Lower lobe of right lung (tissue), 2 donors: Measurements from ENCODE around the gene UBE2A. TPM values are rescaled to one million over a fixed set of nuclear protein-coding genes. Genes with fewer than 3 reads are reported as not detected.

Experiments used
- ATAC-seq, 2 donors: fragments of 200-7000 bp; cut with Tn5 transposase; one replicate each; pipeline ENCODE4 v1.9.1; 2020 to 2022; ENCODE audit warnings: mild to moderate bottlenecking in 2 of 2, moderate library complexity in 2 of 2
- DNase-seq: peaks from one replicate; pipeline ENCODE4 v3.0.0-alpha.2; 2020
- H3K27ac ChIP-seq: fragments of 200-600 bp; one replicate; pipeline ENCODE4 v1.8.0; 2022
- H3K27me3 ChIP-seq: fragments of 200-600 bp; one replicate; pipeline ENCODE4 v1.8.0; 2022; ENCODE audit warnings: low read depth
- H3K36me3 ChIP-seq: fragments of 200-600 bp; one replicate; pipeline ENCODE4 v1.8.0; 2022; ENCODE audit warnings: mild to moderate bottlenecking
- H3K4me1 ChIP-seq: fragments of 200-600 bp; one replicate; pipeline ENCODE4 v1.8.0; 2022
- H3K4me3 ChIP-seq: fragments of 200-600 bp; one replicate; pipeline ENCODE4 v1.8.0; 2022; ENCODE audit warnings: mild to moderate bottlenecking
- H3K9me3 ChIP-seq: fragments of 200-600 bp; one replicate; pipeline ENCODE4 v1.8.0; 2022
- intact Hi-C: fragments of 100-400 bp; cut with DNase I; formaldehyde crosslinking; loops from one replicate; pipeline ENCODE4 v1.11.0; 2022
- long read RNA-seq: library from polyadenylated mRNA; unstranded; transcript quantifications from one replicate; pipeline ENCODE4 v2.0.0, GENCODE V29; 2021
- total RNA-seq: library from RNA; stranded (reverse); fragmentation: NEBNext Ultra II Directional; extraction: Animal tissue kit (Norgen Biotek cat#: 25700); gene quantifications from one replicate; pipeline ENCODE4 v1.2.1, GENCODE V29; 2021
- TF ChIP-seq, protein P1 (sequence below): fragments of 200-600 bp; IDR thresholded peaks from one replicate; pipeline ENCODE4 v1.8.0; 2022; ENCODE audit warnings: antibody characterized with exemption, mild to moderate bottlenecking
- donor health status: DM: no; HTN: yes; CAD: no; lungs with severe emphysema.

UBE2A gene
- total RNA-seq: 50.6 TPM
- long read RNA-seq, transcript UBE2A-202 (6 exons, 1,874 nt): major isoform, 50 of 75 reads
- long read RNA-seq, partial matches to known transcripts: 0 of 75 reads
- long read RNA-seq, other reads (novel, unspliced or antisense): 15 of 75 reads

DNA sequence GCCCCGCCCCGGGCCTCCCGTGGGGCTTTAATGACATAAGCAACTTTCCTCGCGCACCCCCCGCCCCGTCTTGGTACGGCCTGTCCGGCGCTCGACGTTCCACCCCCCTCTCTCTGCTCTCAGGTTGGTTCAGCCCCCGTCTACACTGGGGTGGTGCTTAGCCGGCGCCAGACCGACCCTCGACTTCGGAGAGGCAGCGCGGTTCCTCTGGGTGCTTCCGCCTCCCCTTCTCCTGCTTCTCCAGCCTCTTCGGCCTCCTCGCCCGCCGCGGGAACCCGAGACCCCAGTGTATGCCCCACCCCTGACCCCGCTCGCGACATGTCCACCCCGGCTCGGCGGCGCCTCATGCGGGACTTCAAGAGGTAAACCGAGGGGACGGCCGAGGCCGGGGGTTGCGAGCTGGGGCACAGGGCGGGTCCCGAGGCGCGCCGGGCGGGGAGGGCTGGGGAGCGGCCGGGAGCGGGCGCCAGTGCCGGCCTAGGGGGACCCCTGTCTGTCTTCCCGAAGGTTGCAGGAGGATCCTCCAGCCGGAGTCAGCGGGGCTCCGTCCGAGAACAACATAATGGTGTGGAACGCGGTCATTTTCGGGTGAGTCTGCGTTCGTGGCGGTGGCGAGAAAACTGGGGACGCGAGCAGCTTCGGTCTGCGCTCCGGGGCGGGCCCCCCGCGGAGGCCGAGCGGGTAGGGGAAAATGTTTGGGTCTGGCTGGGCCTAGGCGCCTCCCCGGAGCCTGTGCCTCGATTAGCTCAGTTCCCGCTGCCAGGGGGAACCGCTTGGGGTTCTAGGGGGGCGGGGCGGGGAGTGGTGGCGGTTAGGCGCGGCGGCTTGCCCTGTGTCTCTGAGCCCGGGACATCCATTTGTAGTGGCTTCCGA, at the start of gene UBE2A:
TSS of gene UBE2A (plus strand) at position 170 of the 873 bp plus-strand sequence. CDS start at position 319, 149 bp downstream.
- DNase-seq (peak; percentile 94), ATAC-seq (peak; percentile 97 to 99)
- Histone ChIP-seq H3K27me3 (no peaks in the 10 kb centered on the region), H3K4me1 (peaks cover 15% of the 10 kb centered on the region), H3K27ac (peak within 1 kb of the TSS; percentile 90), H3K36me3 (no peaks in the 10 kb centered on the region), H3K4me3 (peak within 1 kb of the TSS; percentile 72), H3K9me3 (no peaks in the 10 kb centered on the region)
- TF ChIP-seq, protein P1, sequence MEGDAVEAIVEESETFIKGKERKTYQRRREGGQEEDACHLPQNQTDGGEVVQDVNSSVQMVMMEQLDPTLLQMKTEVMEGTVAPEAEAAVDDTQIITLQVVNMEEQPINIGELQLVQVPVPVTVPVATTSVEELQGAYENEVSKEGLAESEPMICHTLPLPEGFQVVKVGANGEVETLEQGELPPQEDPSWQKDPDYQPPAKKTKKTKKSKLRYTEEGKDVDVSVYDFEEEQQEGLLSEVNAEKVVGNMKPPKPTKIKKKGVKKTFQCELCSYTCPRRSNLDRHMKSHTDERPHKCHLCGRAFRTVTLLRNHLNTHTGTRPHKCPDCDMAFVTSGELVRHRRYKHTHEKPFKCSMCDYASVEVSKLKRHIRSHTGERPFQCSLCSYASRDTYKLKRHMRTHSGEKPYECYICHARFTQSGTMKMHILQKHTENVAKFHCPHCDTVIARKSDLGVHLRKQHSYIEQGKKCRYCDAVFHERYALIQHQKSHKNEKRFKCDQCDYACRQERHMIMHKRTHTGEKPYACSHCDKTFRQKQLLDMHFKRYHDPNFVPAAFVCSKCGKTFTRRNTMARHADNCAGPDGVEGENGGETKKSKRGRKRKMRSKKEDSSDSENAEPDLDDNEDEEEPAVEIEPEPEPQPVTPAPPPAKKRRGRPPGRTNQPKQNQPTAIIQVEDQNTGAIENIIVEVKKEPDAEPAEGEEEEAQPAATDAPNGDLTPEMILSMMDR: peak; percentile 41
- intact Hi-C loops: no loop called here

GRCh38 chrX:119529345-119530276, 44.8 kb upstream of the UBE2A start:
- Histone ChIP-seq H3K27ac (no peak overlapping the region), H3K27me3 (no peaks in the 10 kb centered on the region), H3K9me3 (no peaks in the 10 kb centered on the region), H3K4me1 (no peaks in the 10 kb centered on the region), H3K4me3 (no peak overlapping the region), H3K36me3 (no peaks in the 10 kb centered on the region)
- intact Hi-C loops: no loop called here
- ATAC-seq: no peak
- TF ChIP-seq, protein P1: no peak
- no peak for DNase-seq

GRCh38 chrX:119537487-119537886, 36.9 kb upstream of the UBE2A start:
- no peak for ATAC-seq
- Histone ChIP-seq H3K4me1 (no peaks in the 10 kb centered on the region), H3K36me3 (peaks cover 22% of the 10 kb centered on the region), H3K9me3 (no peaks in the 10 kb centered on the region), H3K27me3 (no peaks in the 10 kb centered on the region), H3K27ac (no peak overlapping the region), H3K4me3 (no peak overlapping the region)
- DNase-seq: no peak
- TF ChIP-seq, protein P1: no peak
- intact Hi-C loops: no loop called here

- no peak for ATAC-seq
Observed at GRCh38 chrX:119539872-119540271, 34.5 kb upstream of the UBE2A start.

DNA sequence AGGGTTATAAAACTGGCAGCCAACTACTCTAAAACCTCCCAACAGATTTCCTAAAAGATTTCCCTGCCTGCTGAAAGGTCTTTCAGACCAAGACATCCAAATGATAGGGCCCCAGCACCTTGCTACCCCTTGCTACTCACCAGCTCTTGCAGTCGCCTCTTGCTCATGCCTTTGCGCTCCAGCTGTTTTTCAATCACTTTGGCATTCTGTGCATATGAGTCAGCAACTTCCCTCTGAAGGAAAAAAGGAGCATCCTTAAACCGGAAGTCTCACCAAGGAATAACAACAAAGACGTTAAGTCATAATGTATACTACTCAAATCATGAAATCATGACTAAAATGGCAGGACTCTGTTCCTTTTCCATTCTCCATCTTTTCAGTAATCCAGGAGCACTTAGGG, 33.2 kb upstream of the UBE2A start:
- ATAC-seq (no peak), DNase-seq (no peak)
- H3K4me3 ChIP-seq: no peak overlapping the region
- intact Hi-C loops: no loop called here
- TF ChIP-seq, protein P1: no peak
- H3K4me1 ChIP-seq: no peaks in the 10 kb centered on the region
- no peaks in the 10 kb centered on the region for H3K9me3 ChIP-seq
- peaks cover 22% of the 10 kb centered on the region for H3K36me3 ChIP-seq
- no peaks in the 10 kb centered on the region for H3K27me3 ChIP-seq
- H3K27ac ChIP-seq: no peak overlapping the region

More at GRCh38 chrX:119539872-119540271, 34.5 kb upstream of the UBE2A start:
- Histone ChIP-seq H3K4me1 (no peaks in the 10 kb centered on the region), H3K4me3 (no peak overlapping the region), H3K27ac (no peak overlapping the region), H3K27me3 (no peaks in the 10 kb centered on the region), H3K9me3 (no peaks in the 10 kb centered on the region), H3K36me3 (peaks cover 22% of the 10 kb centered on the region)
- TF ChIP-seq, protein P1: no peak
- no peak for DNase-seq
- intact Hi-C loops: no loop called here
